ENCODE measurements around the gene SHISA6. TPM values are rescaled to one million over a fixed set of nuclear protein-coding genes. Genes with fewer than 3 reads are reported as not detected.

The SHISA6 gene
- total RNA-seq, 2 experiments from 2014 or later = not detected

DNA sequence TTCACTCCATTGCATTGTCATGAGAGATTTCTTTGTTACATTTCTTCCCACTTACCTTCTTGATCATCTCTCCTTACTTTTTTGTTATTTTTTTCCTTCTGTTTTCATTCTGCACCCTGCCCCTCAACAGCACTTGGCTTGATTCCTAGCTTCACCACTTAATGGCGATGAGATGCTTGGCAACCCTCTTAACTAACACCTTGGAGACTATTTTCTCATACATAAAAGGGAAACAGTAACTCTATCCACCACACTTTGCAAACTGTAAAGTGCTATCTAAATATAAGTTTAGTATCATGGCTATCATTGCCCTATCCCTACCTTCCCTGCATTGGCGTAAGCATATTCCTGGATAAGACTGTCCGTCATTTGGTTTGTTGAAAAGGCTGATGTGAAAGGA, 177.3 kb downstream of the SHISA6 start:
- Histone ChIP-seq H3K9me2 (ENCODE audit: insufficient read depth, low read length) (no peaks in the 10 kb centered on the region), H3K27ac (ENCODE audit: low read depth, low read length, poor library complexity, severe bottlenecking) (no peak overlapping the region), H4K20me1 (ENCODE audit: insufficient read depth, low read length) (no peaks in the 10 kb centered on the region), H3K79me2 (ENCODE audit: insufficient read depth, low read depth, low read length) (no peaks in the 10 kb centered on the region), H3K36me3 (ENCODE audit: insufficient read depth, low read length) (no peaks in the 10 kb centered on the region), H2AFZ (ENCODE audit: low read length) (no peak overlapping the region), H3K4me3 (ENCODE audit: low read depth, low read length, poor library complexity, severe bottlenecking) (no peak overlapping the region), H3K4me1 (ENCODE audit: insufficient read depth, low read length, poor library complexity, severe bottlenecking) (no peaks in the 10 kb centered on the region), H3K9me3 (ENCODE audit: low read length) (no peaks in the 10 kb centered on the region), H3K4me2 (ENCODE audit: low read length) (no peak overlapping the region)
- no TSS peak for BruUV-seq (replicated peaks)
- TF ChIP-seq EZH2phosphoT487 (IDR thresholded peaks at IDR 0.05; ENCODE audit: borderline replicate concordance, low read depth, low read length) = no peak
- TF ChIP-seq, protein P1, sequence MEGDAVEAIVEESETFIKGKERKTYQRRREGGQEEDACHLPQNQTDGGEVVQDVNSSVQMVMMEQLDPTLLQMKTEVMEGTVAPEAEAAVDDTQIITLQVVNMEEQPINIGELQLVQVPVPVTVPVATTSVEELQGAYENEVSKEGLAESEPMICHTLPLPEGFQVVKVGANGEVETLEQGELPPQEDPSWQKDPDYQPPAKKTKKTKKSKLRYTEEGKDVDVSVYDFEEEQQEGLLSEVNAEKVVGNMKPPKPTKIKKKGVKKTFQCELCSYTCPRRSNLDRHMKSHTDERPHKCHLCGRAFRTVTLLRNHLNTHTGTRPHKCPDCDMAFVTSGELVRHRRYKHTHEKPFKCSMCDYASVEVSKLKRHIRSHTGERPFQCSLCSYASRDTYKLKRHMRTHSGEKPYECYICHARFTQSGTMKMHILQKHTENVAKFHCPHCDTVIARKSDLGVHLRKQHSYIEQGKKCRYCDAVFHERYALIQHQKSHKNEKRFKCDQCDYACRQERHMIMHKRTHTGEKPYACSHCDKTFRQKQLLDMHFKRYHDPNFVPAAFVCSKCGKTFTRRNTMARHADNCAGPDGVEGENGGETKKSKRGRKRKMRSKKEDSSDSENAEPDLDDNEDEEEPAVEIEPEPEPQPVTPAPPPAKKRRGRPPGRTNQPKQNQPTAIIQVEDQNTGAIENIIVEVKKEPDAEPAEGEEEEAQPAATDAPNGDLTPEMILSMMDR (conservative IDR thresholded peaks at IDR 0.05; ENCODE audit: low read length) = no peak
- intact Hi-C loops (cut with micrococcal nuclease; ENCODE audit: unreplicated experiment) = no loop called here
- ChIA-PET CTCF (ENCODE audit: unreplicated experiment) (no interaction called here), POLR2A (no interaction called here)
- no peak for DNase-seq (ENCODE audit: low spot score)

DNA sequence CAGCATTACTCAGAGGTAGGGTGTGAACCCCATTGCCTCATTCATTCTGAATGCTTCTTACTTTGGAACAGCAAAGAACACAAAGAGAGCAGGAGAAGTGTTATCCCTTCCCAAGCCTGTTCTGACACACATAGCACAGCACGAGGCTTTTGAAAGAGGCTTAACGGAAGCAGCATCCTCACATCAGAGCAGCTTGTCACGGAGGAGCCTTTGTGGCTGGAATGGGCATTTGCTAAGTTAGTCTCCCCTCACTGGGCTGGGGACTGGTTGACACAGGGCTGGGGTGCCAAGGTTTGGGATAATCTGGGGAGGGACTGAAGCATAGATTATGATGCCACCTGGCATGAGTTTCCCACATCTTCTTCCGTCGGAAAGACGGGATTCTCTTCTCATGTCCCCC, 189.7 kb downstream of the SHISA6 start:
- POLR2A ChIA-PET = no interaction called here
- intact Hi-C loops (cut with micrococcal nuclease; ENCODE audit: unreplicated experiment) = no loop called here
- no TSS peak for BruUV-seq (replicated peaks)

DNA sequence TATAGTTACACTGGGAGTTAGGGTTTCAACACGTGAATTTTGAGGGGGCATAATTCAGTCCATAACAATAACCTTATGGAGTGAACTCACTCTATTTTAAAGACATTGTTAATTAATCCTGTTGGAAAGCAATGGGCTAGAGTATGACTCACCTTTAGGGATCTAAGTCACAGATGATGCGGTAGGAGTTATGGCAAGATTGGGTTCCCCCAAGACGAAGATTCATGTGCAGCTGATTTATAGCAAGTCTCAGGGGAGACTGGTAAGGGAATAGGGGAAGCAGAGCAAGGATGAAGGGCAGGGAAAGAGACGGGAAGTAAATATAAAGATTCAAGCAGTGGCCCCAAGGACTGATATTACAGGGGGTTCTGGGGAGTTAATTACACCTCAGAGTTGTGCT, 197.7 kb downstream of the SHISA6 start:
- no peaks in the 10 kb centered on the region for H3K9me2 ChIP-seq (ENCODE audit: insufficient read depth, low read length)
- no peaks in the 10 kb centered on the region for H3K4me1 ChIP-seq (ENCODE audit: insufficient read depth, low read length, poor library complexity, severe bottlenecking)
- no peak for DNase-seq (ENCODE audit: low spot score)
- no peak overlapping the region for H3K27ac ChIP-seq (ENCODE audit: low read depth, low read length, poor library complexity, severe bottlenecking)
- CTCF ChIA-PET (ENCODE audit: unreplicated experiment) = no interaction called here
- H4K20me1 ChIP-seq (ENCODE audit: insufficient read depth, low read length) = no peaks in the 10 kb centered on the region
- H3K36me3 ChIP-seq (ENCODE audit: insufficient read depth, low read length) = no peaks in the 10 kb centered on the region
- H3K4me3 ChIP-seq (ENCODE audit: low read depth, low read length, poor library complexity, severe bottlenecking) = no peak overlapping the region
- POLR2A ChIA-PET = no interaction called here
- TF ChIP-seq EZH2phosphoT487 (IDR thresholded peaks at IDR 0.05; ENCODE audit: borderline replicate concordance, low read depth, low read length) = no peak
- TF ChIP-seq, protein P1 (conservative IDR thresholded peaks at IDR 0.05; ENCODE audit: low read length) = no peak
- BruUV-seq (replicated peaks) = no TSS peak
- H2AFZ ChIP-seq (ENCODE audit: low read length) = no peak overlapping the region
- no peaks in the 10 kb centered on the region for H3K9me3 ChIP-seq (ENCODE audit: low read length)
- H3K79me2 ChIP-seq (ENCODE audit: insufficient read depth, low read depth, low read length) = no peaks in the 10 kb centered on the region
- intact Hi-C loops (cut with micrococcal nuclease; ENCODE audit: unreplicated experiment) = no loop called here
- no peak overlapping the region for H3K4me2 ChIP-seq (ENCODE audit: low read length)

More for the DNA sequence above, 189.7 kb downstream of the SHISA6 start:
- H3K79me2 ChIP-seq (ENCODE audit: insufficient read depth, low read depth, low read length) = no peaks in the 10 kb centered on the region
- H3K4me2 ChIP-seq (ENCODE audit: low read length) = no peak overlapping the region
- CTCF ChIA-PET (ENCODE audit: unreplicated experiment) = no interaction called here
- no peak overlapping the region for H2AFZ ChIP-seq (ENCODE audit: low read length)
- H3K9me2 ChIP-seq (ENCODE audit: insufficient read depth, low read length) = no peaks in the 10 kb centered on the region
- H4K20me1 ChIP-seq (ENCODE audit: insufficient read depth, low read length) = no peaks in the 10 kb centered on the region
- DNase-seq (ENCODE audit: low spot score) = no peak
- H3K36me3 ChIP-seq (ENCODE audit: insufficient read depth, low read length) = no peaks in the 10 kb centered on the region
- H3K4me1 ChIP-seq (ENCODE audit: insufficient read depth, low read length, poor library complexity, severe bottlenecking) = no peaks in the 10 kb centered on the region
- no peak for TF ChIP-seq EZH2phosphoT487 (IDR thresholded peaks at IDR 0.05; ENCODE audit: borderline replicate concordance, low read depth, low read length)
- TF ChIP-seq, protein P1 (conservative IDR thresholded peaks at IDR 0.05; ENCODE audit: low read length) = no peak
- no peak overlapping the region for H3K4me3 ChIP-seq (ENCODE audit: low read depth, low read length, poor library complexity, severe bottlenecking)
- H3K27ac ChIP-seq (ENCODE audit: low read depth, low read length, poor library complexity, severe bottlenecking) = no peak overlapping the region
- 0 out of 2 replicates have a peak, but pooled peaks cover 5% of the 10 kb centered on the region for H3K9me3 ChIP-seq (ENCODE audit: low read length)
